ENCODE measurements around the gene NUCB1. TPM values are rescaled to one million over a fixed set of nuclear protein-coding genes. Genes with fewer than 3 reads are reported as not detected.
"Not testable (repeated sequence)": the region's sequence is repeated elsewhere in the genome, so short reads cannot be mapped to it uniquely, and the experiment has no call there.

The NUCB1 gene
- polyA plus RNA-seq, 5 donors: 137 to 239 (median 180) TPM

DNA sequence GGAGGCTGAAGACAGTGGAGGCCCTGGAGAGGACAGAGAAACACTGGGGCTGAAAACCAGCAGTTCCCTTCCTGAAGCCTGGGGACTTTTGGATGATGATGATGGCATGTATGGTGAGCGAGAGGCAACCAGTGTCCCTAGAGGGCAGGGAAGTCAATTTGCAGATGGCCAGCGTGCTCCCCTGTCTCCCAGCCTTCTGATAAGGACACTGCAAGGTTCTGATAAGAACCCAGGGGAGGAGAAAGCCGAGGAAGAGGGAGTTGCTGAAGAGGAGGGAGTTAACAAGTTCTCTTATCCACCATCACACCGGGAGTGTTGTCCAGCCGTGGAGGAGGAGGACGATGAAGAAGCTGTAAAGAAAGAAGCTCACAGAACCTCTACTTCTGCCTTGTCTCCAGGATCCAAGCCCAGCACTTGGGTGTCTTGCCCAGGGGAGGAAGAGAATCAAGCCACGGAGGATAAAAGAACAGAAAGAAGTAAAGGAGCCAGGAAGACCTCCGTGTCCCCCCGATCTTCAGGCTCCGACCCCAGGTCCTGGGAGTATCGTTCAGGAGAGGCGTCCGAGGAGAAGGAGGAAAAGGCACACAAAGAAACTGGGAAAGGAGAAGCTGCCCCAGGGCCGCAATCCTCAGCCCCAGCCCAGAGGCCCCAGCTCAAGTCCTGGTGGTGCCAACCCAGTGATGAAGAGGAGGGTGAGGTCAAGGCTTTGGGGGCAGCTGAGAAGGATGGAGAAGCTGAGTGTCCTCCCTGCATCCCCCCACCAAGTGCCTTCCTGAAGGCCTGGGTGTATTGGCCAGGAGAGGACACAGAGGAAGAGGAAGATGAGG lies 26.4 kb upstream of the NUCB1 start:
- DNase-seq: no peak

DNA sequence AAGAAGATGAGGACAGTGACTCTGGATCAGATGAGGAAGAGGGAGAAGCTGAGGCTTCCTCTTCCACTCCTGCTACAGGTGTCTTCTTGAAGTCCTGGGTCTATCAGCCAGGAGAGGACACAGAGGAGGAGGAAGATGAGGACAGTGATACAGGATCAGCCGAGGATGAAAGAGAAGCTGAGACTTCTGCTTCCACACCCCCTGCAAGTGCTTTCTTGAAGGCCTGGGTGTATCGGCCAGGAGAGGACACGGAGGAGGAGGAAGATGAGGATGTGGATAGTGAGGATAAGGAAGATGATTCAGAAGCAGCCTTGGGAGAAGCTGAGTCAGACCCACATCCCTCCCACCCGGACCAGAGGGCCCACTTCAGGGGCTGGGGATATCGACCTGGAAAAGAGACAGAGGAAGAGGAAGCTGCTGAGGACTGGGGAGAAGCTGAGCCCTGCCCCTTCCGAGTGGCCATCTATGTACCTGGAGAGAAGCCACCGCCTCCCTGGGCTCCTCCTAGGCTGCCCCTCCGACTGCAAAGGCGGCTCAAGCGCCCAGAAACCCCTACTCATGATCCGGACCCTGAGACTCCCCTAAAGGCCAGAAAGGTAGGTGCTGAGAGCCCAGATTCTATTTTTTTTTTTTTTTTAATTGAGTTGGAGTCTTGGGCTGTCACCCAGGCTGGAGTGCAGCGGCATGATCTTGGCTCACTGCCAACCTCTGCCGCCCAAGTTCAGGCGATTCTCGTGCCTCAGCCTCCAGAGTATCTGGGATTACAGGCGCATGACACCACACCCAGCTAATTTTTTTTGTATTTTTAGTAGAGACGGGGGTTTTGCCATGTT lies 25.6 kb upstream of the NUCB1 start:
- DNase-seq: no peak

DNA sequence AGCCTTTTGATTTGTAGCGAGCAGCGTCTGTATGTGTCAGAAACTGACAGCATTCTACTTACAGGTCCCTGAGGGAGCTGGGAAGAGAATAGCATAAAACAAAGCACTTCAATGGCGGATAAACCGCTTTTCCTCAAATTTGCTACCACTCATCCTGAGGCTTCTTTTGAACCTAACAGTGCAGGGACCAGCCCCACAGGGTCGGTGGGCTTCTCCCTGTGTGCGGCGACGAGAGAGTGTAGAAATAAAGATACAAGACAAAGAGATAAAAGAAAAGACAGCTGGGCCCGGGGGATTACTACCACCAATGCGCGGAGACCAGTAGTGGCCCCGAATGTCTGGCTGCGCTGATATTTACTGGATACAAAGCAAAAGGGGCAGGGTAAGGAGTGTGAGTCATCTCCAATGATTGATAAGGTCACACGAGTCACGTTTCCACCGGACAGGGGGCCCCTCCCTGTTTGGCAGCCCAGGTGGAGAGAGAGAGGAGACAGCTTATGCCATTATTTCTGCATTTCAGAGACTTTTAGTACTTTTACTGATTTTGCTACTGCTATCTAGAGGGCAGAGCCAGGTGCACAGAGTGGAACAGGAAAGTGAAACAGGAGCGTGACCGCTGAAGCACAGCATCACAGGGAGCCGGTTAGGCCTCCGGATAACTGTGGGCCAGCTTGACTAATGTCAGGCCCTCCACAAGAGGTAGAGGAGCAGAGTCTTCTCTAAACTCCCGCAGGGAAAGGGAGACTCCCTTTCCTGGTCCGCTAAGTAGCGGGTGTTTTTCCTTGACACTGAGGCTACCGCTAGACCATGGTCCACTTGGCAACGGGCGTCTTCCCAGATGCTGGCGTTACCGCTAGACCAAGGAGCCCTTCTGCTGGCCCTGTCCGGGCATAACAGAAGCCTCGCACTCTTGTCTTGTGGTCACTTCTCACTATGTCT lies 23.8 kb upstream of the NUCB1 start:
- DNase-seq: not testable (repeated sequence)

DNA sequence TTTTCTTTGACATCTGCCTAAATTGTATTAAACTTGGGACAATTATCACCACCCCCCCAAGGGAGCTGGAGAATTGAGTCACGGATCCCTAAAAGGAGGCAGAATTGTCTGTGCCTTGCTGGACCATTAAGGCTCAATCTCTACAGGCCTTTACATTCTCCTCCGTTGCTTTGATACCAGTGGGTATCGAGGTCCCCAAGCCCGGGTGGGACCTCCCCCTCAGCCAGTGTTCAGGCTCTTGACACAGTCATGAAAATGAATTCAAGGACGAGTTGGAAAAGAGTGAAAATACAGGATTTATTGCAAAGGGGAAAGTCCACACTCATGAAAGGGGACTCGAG lies 22.3 kb upstream of the NUCB1 start:
- DNase-seq: no peak

DNA sequence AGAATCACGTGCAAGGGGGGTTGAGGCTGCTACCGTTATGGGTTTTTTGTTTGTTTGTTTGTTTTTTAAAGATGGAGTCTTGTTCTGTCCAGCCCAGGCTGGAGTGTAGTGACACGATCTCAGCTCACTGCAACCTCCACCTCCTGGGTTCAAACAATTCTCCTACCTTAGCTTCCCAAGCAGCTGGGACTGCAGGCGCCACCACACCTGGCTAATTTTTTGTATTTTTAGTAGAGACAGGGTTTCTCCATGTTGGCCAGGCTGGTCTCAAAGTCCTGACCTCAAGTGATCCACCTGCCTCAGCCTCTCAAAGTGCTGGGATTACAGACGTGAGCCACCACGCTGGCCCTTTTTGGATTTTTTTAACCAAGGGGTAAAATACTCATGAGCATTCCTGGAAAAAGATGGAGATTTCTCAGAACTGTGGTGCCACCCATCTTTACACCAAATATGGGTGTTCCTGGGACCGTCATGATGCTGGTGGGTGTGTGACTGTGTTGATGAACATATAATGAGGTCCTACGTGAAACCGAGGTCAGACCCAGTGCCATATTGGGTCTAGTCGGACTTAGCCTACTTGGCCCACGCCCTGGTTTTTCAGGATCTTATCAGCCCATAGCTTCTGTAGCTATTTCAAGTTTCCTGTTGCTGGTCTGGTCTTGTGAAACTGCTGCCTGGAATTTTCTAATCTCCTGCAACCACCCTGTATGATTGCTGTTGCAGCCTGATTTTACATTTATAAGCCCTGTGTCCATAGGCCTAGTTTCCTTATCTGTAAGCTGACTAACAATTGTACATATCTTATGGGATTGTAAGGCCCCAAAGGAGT lies 21.7 kb upstream of the NUCB1 start:
- no peak for DNase-seq

DNA sequence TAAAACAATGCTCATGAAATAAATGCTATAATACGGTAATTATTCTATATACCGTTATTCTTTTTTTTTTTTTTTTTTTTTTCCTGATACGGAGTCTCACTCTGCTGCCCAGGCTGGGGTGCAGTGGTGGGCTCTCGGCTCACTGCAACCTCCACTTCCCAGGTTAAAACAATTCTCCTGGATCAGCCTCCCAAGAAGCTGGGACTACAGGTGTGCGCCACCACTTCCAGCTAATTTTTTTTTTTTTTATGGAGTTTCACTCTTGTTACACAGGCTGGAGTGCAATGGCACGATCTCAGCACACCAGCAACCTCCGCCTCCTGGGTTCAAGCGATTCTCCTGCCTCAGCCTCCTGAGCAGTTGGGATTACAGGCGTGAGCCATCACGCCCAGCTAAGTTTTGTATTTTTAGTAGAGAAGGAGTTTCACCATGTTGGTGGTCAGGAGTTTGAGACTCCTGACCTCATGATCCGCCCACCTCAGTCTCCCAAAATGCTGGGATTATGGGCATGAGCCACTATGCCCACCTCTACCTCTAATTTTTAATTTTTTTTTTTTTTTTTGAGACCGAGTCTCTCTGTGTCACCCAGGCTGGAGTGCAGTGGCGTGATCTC lies 21.0 kb upstream of the NUCB1 start:
- no peak for DNase-seq

DNA sequence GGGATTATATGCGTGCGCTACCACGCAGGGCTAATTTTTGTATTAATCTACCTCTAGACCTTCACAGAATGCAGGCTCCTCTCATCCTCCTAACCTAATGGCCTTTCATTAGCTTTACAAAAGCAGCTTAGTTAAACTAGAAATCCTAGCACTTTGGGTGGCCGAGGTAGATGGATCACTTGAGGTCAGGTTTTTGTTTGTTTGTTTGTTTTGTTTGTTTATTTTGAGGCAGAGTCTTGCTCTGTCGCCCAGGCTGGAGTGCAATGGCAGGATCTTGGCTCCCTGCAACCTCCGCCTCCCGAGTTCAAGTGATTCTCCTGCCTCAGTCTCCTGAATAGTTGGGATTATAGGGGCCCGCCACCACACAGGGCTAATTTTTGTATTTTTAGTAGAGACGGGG lies 20.4 kb upstream of the NUCB1 start:
- DNase-seq: not testable (repeated sequence)

DNA sequence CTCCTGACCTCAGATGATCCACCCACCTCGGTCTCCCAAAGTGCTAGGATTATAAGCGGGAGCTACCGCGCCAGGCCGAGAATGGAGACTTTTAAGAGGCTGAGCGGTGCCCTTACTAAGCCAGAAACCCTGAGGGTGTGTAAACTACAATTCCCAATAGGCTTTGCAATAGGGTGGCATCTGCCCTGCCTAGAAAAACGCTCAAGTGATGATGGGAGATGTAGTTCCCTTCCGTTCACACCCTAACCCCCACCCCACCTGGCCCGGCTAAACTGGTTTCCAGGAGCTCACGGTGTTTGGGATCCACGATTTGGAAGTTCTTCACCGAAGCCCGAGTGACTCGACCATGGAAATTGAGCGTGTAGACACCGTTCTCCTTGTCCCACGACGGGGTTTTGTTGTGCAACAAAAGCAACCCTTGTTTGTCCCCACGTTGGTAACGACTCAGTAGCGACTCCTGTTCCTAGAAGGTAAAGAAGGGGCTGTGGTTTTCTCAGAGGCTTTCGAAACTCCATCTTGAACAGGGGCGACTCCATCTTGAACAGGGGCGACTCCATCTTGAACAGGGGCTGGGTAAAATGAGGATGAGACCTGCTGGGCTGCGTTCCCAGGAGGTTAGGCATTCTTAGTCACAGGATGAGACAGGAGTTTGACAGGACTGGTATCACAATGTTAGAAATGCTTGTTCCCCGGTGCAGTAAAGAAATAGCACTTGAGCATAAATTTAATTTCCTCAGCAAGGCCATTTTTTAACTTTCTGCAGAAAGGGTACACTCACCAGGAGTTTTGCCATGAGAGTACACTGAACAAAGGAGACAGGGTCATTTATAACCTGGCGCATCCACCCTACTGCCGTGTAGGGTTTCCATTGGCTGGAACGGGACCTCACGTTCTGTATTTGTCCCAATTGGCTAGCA lies 18.1 kb upstream of the NUCB1 start:
- no peak for DNase-seq

DNA sequence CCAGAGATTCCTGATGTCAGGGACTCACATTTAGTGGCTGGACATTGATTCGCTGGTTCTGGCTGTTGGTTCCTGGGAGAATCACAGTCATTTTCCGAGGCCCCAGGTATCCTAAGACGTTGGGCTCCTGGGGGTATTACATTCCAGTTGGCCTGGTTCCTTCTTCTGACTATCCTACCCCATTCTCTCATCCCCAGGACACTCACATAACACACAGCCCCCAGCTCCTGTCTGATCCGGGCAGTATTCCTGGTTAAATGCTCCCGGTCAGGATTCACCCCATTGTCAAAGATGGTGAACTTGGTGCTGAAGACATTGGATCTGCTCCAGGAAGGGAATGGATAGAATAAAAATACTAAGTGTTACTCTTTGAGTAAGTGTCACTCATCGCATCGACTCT lies 16.4 kb upstream of the NUCB1 start:
- DNase-seq: no peak

DNA sequence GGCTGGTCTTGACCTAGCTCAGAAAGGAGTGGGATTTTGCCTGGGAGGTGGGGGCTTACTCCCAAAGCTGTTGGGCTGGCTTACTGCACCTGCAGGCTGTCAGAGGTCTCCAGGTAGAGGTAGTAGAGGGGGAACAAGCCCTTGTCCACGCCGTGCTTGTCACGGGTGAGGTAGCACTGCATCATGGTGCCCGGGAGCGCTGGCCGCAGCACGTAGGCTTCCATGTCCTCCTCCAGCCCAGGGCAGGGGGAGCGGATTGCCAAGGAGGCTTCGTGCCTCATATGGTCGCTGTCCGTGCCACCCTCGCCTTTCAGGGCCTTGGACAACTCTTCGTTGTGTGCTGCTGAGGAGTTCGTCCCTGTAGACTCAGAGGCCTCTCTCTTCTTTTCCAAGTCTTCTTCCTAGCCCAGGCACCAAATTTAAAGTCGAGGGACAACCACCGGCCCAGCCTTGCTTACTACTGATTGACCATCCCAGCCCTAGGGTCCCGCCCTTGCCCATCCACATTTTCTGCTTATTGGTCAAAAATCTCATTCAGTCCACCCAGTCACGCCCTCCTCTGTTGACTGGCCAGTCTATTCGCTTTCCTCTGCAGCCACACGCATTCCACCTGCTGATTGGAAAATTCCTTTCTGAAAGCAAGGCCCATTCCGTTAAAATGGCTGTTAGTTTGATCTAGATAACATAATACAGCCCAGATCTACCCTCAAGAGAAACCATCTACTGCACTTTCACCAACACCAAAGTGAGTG lies 12.1 kb upstream of the NUCB1 start:
- DNase-seq: no peak

DNA sequence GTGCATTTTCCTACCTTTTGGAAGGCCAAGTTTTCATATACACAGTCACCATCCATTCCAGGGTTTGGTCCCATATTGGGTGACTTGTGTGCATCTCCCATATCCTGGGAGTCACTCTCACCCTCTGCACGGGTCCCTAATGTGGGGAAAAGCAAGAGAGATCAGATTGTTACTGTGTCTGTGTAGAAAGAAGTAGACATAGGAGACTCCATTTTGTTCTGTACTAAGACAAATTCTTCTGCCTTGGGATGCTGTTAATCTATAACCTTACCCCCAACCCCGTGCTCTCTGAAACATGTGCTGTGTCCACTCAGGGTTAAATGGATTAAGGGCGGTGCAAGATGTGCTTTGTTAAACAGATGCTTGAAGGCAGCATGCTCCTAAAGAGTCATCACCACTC lies 10.6 kb upstream of the NUCB1 start:
- not testable (repeated sequence) for DNase-seq

DNA sequence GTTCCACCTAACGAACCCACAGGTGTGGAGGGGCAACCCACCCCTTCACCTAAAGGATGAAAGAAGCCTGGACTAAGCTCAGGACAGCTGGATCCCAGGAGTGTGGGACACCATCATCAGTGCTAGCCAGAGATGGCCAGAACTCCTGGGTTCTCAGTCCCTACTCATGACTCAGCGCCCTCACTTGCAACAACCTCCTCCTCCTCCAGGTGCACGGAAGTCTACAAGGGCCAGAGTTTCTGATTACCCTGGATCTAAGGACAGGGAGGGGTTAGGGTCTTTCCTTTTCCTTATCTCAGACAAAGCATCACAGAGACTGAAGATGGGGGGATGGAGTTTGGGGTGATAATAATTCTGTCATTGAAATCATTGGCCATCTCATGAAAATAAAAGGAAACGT lies 9.6 kb upstream of the NUCB1 start:
- DNase-seq: no peak

DNA sequence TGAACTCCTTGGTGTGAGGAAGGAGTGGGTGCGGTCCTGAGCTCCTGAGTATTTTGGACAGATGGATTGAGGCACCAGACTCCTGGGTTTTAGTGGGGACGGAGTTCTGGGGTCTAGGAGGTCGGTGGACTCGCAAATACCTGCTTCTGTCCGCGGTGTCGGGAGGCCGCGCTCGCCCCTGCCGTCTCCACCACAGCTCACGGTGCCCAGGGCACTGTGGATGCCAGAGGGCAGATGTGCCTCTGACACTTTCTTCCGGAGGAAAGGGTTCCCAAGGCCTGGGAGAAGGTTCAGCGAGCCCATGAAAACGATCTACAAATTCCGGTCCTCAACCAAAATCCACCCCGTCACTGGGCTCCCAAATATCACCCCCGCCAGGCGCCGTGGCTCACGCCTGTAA lies 4.9 kb upstream of the NUCB1 start:
- DNase-seq: no peak

DNA sequence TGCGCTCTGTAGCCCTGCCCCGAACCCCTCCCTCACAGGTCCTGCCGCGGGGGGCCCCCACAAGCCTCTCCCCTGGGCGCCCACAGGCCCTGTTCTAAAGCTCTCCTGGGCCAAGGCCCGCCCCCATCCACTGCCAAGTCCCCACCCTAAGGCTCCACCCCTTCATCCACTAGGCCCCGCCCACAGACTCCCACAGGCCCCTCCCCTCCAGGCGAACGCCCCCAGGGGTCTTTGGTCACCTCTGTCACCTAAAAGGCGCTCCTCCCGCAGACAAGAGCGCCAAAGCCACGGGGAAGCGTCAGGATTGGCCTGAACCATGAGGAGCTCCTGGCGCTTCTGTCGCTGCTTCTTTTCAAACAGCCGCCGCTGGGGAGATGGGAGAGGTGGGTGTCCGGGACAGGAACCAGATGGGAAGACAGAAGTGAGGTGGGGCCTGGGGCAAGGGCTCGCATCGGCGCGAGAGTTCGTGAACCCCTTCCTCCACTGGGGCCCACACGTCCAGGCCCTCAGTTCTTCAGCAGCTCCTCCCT lies 3.9 kb upstream of the NUCB1 start:
- peak in 1 of 2 donors; percentile 46 for DNase-seq

DNA sequence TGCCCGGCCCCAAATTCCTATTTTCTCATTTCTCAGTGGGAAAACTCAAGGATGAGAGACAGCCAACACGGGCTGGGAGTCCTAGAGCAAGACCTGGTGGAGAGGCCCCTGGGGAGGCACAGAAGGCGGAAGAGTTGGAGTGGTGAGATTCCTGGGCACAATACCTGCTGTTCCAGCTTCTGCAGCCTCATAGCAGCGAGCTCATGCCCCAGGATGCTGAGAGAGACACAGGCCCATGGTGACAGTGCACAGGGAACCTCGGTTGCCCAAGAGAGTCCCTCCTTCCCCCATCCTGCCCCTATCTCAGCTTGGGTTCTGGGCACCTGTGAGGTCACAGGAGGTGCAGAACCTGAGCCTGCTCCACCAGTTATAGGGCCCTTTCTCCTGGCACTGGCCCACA lies 2.9 kb upstream of the NUCB1 start:
- DNase-seq: no peak

DNA sequence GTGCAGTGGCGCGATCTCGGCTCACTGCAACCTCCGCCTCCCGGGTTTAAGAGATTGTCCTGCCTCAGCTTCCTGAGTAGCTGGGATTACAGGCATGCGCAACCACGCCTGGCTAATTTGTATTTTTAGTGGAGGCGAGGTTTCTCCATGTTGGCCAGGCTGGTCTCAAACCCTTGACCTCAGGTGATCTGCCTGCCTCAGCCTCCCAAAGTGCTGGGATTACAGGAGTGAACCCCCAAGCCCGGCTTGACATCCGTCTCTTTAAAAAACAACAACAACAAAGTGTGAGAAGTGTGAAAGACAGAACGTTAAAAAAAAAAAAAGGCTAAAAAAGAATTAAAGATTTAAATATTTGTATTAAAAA lies 744 bp upstream of the NUCB1 start:
- not testable (repeated sequence) for DNase-seq

DNA sequence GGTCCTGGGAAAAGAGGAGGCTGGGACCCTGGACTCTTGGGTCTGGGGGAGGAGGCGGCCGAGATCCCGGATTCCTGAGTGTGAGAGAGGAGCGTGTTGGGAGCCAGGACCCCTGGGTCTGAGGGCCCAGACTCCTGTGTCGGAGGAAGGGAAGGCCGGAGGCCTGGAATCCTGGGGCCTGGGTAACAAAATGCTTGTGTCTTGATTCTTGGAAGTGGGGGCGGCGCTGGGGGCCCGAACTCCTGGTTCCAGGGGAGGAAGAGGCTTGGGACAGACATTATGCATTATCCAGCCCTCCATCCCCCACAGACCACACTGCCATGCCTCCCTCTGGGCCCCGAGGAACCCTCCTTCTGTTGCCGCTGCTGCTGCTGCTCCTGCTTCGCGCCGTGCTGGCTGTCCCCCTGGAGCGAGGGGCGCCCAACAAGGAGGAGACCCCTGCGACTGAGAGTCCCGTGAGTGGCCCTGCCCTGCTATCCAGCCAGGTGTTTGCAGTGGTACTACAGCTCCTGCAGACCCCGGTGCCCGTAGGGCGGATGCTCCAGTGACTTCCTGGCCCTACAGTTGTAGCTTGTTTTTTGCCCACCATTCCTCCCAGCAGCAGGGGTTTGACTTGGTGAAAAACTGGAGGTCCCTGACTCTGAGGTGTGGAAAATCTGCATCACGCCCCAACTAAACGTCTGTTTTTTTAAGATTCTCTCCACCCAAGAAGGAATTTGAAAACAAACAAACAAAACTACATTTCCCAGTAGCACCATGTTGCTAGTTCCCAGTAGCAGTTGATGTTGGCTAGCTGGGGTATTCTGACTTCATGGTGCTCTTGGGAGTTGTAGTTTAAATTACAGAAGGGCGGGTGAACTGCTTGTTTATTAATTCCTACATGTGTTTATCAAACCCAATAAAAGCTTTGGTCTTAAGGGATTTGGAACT lies 630 bp downstream of the NUCB1 start:
- DNase-seq: no peak

Measured in right lung (tissue), 5 donors.